Activated CD4-positive, CD25-positive, alpha-beta regulatory T cell treated with anti-CD3 and anti-CD28 coated beads, Interleukin-2, amount 50 U/mL, for 24 hours (primary cell): ENCODE results near the gene SMAP2.
A peak's percentile ranks its signal among the peaks of the same experiment; 100 is the strongest.
"Not testable (repeated sequence)": the region's sequence is repeated elsewhere in the genome, so short reads cannot be mapped to it uniquely, and the experiment has no call there.

Experiments used
- ATAC-seq, 2 donors: fragments of 150-1000 bp; cut with Tn5 transposase; one replicate each; pipeline ENCODE4 v1.10.0; 2021; ENCODE audit warnings: mild to moderate bottlenecking in 1 of 2, moderate library complexity in 1 of 2

The SMAP2 gene

DNA sequence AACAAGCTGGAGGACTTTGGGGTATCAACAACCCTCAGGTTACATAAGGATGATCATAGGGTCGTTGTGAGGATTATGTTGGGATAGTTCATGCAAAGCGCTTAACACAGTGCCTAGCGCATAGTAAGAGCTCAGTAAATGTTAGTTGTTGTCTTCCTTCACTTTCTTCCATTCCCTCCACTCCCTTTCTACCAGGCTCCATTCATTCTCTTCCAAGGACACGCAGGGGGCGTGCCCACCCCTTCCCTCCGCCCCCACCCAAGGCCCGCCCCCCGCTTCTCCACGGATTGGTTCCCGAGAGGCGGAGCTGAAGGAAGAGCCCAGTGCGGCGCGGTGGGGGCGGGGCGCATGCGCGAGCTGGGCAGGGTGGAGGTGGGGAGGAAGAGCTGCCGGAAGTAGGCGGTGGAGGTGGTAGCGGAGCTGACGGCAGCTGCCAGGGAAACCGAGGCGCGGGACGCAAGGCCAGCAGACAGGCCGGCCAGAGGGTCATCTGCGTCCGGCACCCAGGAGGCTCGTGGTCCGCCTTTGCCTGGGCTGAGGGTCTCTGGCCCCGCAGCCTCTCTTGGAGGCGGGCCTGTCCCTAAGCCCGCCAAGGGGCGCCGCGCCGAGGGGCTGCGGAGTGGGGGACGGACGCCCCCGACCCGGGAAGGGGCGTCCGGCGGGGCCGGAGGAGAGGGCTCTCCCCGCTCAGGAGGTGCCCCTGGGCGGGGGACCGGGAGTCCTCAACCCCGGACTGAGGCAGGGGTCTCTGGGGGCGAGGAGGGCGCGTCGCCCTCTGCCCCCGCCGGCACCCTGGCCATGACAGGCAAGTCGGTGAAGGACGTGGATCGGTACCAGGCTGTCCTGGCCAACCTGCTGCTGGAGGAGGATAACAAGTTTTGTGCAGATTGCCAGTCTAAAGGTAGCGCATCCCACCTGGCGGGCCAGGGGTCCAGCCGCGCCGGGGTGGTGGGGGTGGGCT lies at the start of gene SMAP2:
Gene SMAP2 (plus strand): TSS at position 405 of the 961 bp plus-strand sequence. CDS start 394 bp downstream, at position 799.
- peak; percentile 85 to 88 for ATAC-seq

DNA sequence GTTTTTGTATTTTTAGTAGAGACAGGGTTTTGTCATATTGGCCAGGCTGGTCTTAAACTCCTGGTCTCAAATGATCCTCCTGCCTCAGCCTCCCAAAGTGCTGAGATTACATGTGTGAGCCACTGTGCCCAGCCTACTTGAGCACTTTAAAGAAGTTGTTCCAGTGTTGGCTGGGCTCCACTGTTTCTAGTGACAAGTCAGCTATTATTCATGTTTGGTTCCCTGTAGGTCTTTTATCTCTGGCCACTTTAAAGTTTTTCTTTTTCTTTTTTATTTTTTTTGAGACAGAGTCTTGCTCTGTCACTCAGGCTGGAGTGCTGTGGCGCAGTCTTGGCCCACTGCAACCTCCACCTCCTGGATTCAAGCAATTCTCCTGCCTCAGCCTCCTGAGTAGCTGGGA lies 42.1 kb upstream of the SMAP2 start:
- not testable (repeated sequence) for ATAC-seq

DNA sequence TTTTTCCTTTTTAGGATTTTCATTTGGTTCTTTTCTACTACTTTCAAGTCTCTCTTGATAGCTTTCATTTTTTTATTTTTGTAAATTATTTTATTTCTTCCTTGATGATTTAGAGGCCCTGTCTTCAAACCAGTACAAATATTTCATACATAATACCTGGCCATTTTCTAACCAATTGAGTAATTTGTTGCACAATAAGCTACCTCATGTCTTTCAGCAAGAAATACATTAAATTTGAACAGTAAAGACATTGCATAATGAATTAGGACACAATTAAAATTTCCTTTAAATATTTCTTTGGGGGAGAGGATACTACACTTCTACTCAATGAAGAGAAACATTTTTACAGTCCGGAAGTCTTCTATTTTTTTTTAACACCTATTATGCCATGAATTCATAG lies 40.8 kb upstream of the SMAP2 start:
- no peak for ATAC-seq

DNA sequence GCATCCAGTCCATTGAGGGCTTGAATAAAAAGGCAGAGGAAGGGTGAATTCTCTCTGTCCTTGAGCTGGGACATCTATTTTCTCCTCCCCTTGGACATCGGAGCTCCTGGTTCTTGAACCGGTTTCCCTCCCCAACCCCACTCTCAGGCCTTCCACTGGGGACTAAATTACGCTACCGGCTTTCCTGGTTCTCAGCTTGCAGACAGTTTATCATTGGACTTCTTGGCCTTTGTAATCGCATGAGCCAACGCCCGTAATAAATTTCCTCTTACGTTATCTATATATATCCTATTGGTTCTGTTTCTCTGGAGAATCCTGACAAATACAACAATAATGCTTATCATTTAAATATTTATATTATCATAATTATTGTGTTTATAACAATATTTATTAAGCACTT lies 36.1 kb upstream of the SMAP2 start:
- ATAC-seq = no peak

DNA sequence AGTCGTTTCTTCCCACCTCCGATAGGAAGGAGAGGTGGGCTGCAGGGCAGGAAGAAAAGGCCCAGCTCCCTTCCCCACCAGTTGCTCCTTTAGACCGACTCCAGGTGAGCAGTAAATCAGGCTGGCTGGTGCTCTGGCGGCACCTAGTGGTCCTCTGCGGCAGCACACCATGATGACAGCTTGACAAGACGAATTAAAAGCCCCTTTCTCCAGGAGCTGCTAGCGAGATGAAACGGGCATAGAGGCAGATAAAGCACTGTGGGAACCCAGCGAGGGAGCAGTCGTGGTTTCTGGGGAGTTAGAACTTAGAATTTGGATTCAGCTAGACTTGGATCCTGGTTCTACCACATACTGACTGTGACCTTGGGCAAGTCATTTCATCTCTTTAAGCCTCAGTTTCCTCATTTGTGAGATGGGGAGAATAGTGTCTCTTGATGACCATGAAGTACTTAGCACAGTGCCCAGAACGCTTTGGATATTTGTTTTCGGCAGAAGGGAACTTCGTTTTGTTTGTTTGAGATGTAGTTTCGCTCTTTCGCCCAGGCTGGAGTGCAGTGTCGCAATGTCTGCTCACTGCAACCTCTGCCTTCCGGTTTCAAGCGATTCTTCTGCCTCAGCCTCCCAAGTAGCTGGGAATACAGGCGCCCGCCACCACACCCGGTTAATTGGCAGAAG lies 34.6 kb upstream of the SMAP2 start:
- peak; percentile 60 to 86 for ATAC-seq

DNA sequence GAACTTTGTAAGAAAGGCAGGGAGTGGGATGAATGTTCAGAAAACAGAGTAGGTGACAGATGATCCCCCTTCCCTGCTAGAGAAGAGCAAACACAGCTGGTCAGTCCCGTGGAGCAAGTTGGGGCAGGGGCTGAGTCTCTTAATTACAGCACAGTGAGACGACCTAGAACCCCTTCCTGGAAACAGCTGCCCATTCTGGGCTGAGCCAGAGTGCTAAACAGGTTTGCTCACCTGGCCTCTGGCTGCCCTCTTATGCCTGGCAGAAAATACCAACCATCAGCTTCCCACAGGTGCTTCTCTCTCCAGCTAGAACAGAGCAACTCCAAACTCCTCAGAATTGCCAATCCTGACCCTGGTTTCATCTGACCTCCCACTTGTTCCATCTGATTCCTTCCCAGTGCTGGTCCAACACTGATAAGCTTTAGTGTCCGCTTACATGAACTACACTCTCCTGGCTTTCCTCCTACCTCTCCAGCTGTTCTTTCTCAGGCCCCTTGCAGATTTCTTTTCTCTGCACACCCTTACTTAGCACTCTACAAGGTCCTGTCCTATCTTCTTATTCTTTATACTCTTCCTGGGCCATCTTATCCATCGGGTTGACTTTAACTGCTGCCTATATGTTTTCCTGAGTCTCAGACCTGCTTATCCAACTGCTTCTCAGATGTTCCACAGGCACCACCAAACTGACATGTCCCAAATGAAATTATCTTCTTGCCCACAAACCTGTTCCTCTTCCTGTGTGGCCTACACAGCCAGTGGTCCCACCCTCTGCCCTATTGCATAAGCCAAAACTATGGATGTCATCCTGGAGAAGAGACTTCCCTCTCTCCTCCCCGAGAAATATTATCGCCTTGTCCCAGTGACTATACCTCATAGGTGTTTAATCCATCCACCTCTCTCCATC lies 33.9 kb upstream of the SMAP2 start:
- ATAC-seq = no peak

DNA sequence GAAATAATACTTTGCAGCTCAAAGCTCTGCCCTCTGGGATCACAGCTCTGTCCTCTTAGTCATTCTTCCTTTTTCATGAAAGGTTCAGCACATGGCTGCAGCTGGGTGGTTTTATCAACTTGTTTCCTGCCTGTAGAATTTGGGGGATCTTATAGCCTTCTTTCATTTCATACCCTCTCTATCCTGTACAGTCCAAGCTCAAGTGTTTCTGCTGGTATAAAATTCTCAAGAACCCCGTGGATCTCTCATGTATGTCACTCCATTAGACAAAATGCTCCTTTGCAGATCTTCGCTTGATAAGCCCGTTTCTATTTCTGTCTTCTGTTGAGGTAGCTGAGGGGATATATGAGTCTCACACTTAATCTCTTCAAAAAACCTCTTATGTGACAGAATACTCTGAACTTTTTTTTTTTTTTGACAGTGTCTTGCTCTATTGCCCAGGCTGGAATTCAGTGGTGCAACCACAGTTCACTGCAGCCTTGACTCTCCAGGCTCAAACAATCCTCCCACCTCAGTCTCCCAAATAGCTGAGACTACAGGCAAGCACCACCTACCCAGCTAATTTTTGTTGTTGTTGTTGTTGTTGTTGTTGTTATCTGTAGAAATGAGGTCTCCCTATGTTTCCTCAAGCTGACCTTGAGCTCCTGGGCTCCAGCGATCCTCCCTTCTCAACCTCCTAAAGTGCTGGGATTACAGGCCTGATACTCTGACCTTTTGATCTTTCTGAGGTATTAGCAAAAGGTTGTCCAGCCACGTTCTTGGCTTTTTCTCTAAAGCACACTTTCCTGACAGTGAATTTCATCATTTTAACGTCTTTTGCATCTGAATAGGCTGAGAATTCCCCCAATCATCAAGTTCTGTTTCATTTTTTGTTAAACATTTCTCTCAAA lies 31.8 kb upstream of the SMAP2 start:
- ATAC-seq = peak; percentile 24 to 55

DNA sequence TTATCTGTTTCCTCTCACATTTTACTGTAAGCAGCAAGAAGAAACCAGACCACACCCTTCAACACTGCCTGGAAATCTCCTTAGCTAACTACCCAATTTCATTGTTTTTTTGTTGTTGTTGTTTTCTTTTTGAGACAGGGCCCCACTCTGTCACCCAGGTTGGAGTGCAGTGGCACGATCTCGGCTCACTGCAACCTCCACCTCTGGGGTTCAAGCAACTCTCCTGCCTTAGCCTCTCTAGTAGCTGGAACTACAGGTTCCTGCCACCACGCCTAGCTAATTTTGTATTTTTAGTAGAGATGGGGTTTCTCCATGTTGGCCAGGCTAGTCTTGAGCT lies 31.2 kb upstream of the SMAP2 start:
- peak in 1 of 2 donors; percentile 21 for ATAC-seq

DNA sequence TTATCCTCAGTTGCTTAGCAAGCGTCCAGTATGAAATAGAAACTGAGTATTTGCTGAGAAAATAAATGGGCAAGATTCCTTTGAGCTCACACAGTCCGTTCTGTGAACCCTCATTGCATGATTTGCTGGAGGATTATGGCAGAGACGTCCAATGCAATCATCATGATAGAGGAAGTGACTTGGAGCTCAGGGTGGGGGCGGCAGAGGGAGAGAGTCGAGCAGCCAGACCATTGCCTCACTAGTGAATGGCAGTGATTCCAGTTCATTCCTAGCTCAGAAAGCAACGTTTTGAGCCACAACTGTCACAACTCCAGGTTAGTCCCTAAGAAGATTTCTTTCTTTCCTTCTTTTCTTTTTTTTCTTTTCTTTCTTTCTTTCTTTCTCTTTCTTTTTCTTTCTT lies 28.9 kb upstream of the SMAP2 start:
- peak in 1 of 2 donors; percentile 57 for ATAC-seq

DNA sequence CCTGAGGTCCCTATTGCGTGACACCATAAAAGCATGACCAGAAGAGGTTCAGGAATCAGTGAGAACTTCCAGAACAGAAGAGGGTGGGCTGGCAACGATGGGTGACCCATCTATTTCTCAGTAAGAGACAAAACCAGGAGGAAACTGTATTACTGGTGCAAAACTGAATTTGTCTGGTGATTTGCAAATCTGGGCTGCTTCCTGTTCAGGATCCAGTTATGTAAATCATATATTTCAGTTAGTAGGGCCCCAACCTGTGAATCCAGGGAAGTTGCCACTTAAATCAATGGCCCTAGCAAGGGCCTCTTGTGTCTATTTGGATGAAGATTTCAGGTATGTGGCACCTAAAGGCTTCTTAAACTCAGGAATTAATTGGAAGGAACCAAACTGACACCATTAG lies 23.1 kb upstream of the SMAP2 start:
- ATAC-seq = no peak

DNA sequence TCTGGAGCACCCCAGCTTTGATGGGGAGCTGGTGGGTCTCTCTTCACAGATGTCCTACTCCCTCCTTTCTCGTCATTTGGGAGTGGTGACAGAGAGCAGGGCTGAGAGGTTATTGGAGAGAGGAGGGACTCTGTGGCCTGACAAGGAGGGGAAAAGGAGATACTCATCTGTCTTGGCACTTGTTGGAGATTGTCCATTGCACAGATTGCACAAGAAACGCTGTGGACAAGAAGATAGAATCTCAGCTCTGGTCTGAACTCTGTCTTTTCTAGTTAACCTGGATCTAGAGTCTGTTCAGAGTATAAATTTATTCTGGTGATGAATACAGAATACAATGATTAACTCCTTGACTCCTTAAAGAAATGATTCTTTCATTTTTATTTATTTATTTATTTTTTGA lies 22.4 kb upstream of the SMAP2 start:
- no peak for ATAC-seq

DNA sequence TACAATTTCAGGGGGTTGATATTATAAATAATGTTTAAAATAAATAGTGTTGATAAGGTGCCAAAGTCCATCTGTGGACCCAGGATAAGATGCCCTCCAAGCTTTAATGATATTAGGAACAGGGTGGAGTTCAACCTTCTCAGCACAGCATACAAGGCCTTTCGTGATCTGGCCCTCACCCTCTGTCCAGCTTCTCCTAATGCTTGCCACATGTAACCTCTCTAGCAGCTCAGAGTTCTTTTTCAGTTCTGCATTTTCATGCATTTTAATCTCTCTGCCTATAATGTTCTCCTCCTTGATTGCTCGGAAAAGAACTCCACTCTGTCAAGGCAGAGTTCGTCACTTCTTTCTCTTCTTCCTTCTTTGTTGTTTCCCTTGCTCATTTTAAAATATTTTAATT lies 21.4 kb upstream of the SMAP2 start:
- ATAC-seq = no peak

DNA sequence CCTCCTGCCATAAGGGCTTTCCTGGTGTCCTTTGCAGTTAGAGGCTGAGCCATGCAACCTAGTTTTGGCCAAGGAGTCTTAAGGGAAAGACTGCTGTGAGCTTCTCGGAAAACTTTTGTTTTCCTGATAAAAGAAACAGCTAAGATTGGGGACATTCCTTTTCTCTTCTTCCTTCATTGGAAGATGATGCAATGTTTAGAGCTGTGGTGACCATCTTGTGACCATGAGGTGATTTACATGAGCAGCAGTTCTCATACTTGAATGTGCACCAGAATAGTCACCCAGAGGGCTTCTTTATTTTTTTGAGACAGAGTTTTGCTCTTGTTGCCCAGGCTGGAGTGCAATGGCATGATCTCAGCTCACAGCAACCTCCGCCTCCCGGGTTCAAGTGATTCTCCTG lies 20.4 kb upstream of the SMAP2 start:
- ATAC-seq = no peak

DNA sequence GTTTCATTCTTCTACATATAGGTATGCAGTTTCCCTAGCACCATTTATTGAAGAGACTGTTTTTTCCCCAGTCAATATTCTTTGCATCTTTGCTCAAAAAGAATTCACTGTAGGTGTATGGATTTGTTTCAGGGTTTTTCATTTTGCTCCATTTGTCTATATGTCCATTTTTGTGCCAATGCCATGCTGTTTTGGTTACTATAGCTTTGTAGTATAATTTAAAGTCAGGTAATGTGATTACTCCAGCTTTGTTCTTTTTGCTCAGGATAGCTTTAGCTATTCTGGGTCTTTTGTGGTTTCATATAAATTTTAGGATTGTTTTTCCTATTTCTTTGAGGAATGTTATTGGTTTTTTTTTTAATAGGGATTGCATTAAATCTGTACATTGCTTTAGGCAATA lies 15.9 kb upstream of the SMAP2 start:
- no peak for ATAC-seq

DNA sequence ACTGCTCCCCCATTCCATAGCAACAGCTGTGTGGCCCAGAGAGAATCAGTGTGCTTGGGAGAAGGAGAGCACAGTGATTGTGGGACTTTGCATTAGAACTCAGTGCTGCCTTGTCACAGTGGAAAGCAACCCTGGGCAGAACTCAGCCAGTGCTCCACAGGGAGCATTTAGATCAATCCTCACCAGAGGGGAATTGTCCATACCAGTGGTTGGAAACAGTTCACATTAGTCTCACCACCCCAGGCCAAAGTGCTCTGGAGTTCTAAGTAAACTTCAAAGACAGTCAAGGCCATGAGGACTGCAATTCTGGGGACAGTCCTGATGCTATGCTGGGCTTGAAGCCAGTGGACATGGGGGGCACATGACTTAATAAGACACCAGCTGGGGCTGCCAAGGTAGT lies 12.9 kb upstream of the SMAP2 start:
- ATAC-seq = no peak

DNA sequence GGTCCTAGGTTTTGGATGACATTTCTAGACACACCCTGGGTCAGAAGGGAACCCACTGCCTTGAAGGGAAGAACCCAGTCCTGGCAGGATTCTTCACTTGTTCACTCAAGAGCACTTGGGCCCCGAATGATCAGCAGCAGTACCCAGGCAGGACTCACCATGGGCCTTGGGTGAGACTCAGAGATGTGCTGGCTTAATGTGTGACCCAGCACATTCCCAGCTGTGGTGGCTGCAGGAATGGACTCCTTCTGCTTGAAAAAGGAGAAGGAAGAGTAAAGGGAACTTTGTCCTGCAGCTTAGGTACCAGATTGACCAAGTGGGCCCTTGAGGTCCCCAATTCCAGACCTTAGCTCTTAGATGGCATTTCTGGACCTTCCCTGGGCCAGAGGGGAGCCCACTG lies 12.3 kb upstream of the SMAP2 start:
- ATAC-seq = no peak

DNA sequence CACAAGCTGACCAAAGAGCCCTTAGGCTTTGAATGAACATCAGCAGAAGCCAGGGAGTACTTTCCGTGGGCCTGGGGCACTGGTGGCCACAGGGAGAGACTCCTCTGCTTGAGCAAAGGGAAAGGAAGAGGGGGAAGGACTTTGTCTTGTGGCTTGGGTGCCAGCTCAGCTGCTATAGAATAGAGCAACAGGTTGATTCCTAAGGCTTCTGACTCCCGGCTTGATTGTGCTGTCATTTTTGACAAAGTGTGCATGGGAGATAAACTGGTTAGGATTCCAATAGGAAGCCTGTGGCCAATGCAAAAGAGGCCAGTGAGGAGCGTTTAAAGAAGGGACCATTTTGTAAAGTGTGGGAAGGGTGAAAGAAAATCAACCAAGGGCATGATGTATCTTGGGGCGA lies 11.9 kb upstream of the SMAP2 start:
- no peak for ATAC-seq

DNA sequence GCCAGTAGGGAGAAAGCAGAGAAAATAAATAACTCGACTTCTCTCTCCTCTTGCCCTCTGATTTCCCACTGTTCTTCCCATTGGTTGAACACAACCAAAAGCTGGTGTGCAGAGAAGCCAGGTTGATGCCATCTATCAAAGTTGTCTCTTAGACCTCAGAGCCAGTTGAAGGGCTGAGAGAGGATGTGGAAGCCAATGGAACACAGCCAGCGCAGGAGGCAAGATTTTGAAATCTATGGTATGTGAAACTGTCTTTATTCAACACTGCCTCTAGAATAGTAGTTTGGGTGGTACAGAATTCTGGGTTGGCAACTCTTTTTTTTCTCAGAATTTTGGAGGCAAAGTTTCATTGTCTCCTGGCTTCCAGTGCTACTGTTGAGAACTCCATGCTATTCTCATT lies 11.3 kb upstream of the SMAP2 start:
- ATAC-seq = no peak

DNA sequence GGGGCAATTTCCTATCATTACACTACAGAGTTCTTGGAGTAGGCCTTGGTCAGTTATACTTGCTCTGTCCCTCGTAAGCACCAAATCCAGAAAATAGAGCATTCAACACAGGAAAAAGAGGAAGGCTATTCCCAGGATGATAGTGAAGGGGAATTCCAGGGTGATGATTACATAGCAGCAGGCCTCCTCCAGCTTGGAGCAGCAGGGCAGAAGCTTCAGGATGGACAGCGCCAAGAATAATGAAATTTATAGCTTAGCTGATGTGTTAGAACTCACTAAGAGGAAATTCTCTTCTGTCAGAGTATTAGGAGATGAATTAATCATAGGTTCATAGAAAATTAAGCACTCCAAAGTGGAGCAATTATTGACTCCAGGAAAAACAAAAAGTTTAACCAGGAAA lies 10.8 kb upstream of the SMAP2 start:
- ATAC-seq = no peak

DNA sequence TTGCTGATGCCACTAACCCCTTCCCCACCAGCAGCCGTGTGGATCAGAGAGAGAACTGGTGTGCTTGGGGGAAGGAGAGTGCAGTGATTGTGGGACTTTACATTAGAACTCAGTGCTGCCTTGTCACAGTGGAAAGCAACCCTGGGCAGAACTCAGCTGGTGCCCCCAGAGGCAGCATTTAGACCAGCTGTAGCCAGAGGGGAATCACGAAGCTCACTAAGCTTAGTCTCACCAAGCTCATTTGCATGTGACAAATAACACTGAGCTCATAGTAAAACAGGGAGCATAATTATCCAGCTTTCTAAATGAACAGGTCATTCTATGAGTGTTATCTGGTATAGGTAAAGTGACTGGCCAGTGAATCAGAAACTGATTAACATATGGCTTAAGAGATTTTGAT lies 9.8 kb upstream of the SMAP2 start:
- peak; percentile 98 to 99 for ATAC-seq

DNA sequence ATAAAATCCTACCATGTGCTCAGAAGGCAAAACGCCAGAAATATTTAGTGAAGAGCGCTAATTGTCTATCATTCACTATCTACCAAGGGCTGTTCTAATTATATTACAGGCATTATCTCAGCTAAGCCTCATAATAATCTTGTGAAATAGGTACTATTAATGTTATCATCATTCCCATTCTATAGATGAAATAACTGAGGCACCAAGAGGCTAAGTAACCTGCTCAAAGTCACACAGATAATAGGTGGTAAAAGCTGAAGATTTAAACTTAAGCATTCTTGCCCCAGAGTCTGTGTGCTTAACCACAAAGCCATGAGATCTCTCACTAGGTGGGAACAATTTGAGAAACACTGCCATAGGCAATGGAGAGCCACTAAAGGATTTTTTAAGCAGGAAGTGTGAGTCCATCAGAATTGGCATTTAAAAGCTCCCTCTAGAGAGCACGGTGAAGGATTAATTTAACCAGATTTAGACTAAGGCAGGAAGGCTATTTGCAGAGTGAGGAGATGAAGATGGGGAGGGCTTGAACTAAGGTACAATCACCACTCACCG lies 1.7 kb upstream of the SMAP2 start:
- no peak for ATAC-seq
